Measurements from ENCODE around the gene FES. TPM values are rescaled to one million over a fixed set of nuclear protein-coding genes. Genes with fewer than 3 reads are reported as not detected.
A peak's percentile ranks its signal among the peaks of the same experiment; 100 is the strongest.

Gene FES
- total RNA-seq, 2 donors from 2014 or later = 26.9 to 29.2 TPM

- peak; percentile 50 to 52 for ATAC-seq
- intact Hi-C loops (cut with DNase I) = no loop called here
- peak; percentile 90 for DNase-seq
These were observed 50.1 kb downstream of the FES start for GRCh38 chr15:90934256-90934948.

GRCh38 chr15:90934949-90935751, 50.8 kb downstream of the FES start, which contains the start of gene UNC45A:
UNC45A (plus strand) TSS chr15:90935285; CDS start chr15:90935325, 40 bp downstream.
- intact Hi-C loops (cut with DNase I) = no loop called here
- ATAC-seq (peak; percentile 87 to 92), DNase-seq (peak; percentile 95)

GRCh38 chr15:90936823-90937222, 52.5 kb downstream of the FES start:
- ATAC-seq (no peak), DNase-seq (no peak)
- intact Hi-C loops (cut with DNase I) = no loop called here

- ATAC-seq (no peak), DNase-seq (peak; percentile 8)
- intact Hi-C loops (cut with DNase I) = no loop called here
These were observed 54.0 kb downstream of the FES start for GRCh38 chr15:90938261-90938660.

GRCh38 chr15:90939756-90940155, 55.5 kb downstream of the FES start:
- ATAC-seq = no peak
- intact Hi-C loops (cut with DNase I) = no loop called here
- peak; percentile 17 for DNase-seq

- no peak for ATAC-seq
These were observed 56.7 kb downstream of the FES start for GRCh38 chr15:90941038-90941437.

GRCh38 chr15:90942354-90943120, 58.2 kb downstream of the FES start:
- no peak for ATAC-seq
- peak; percentile 20 for DNase-seq
- intact Hi-C loops (cut with DNase I) = no loop called here

More at GRCh38 chr15:90941038-90941437, 56.7 kb downstream of the FES start:
- intact Hi-C loops (cut with DNase I) = no loop called here
- DNase-seq = peak; percentile 15

GRCh38 chr15:90945091-90945490, 60.8 kb downstream of the FES start:
- intact Hi-C loops (cut with DNase I) = no loop called here

More at GRCh38 chr15:90945091-90945490, 60.8 kb downstream of the FES start:
- ATAC-seq = no peak
- DNase-seq = no peak

Other genes with a start within 250 kb of the FES start
- gene BLM, start 167.2 kb upstream of the FES start, total RNA-seq = 10 to 100 TPM; 13.8 to 14.9 TPM
- gene FURIN, start 15.9 kb upstream of the FES start, total RNA-seq = 10 to 100 TPM; 57.7 to 78.6 TPM
- 10 to 100 TPM; 79.3 to 83.2 TPM for gene MAN2A2, start 18.8 kb downstream of the FES start, total RNA-seq
- 10 to 100 TPM; 12.2 to 17.1 TPM for gene HDDC3, start 48.0 kb downstream of the FES start, total RNA-seq
- 10 to 100 TPM; 27.3 to 29.5 TPM for gene UNC45A, start 50.8 kb downstream of the FES start, total RNA-seq
- 10 to 100 TPM in 1 of 2 donors, 1 to 10 TPM in 1; 8.4 to 10.6 TPM for gene RCCD1, start 70.4 kb downstream of the FES start, total RNA-seq
- gene PRC1, start 110.0 kb downstream of the FES start, total RNA-seq = 1 to 10 TPM; 6.2 to 6.9 TPM
- 1 to 10 TPM; 8.7 to 8.8 TPM for gene VPS33B, start 138.1 kb downstream of the FES start, total RNA-seq
- 1 to 10 TPM; 1.2 to 1.8 TPM for gene SV2B, start 215.8 kb downstream of the FES start, total RNA-seq